T-helper 2 cell treated with Interferon-gamma antibody and Interleukin-4, amounts not matched to agents 100 ng/mL and 5 ng/mL, for 36 hours (primary cell): ENCODE results near the gene PEX10. TPM values are rescaled to one million over a fixed set of nuclear protein-coding genes. Genes with fewer than 3 reads are reported as not detected.

ENCODE experiments used
- intact Hi-C: fragments of 100-400 bp; cut with micrococcal nuclease; formaldehyde crosslinking; loops from one replicate; pipeline ENCODE4 v1.15.1; 2023
- total RNA-seq: library from RNA; stranded (reverse); gene quantifications from 2 replicates; pipeline ENCODE4 v1.2.3, GENCODE V29; 2022

Gene PEX10
- total RNA-seq, 1 donor from 2014 or later: 12.6 TPM

- intact Hi-C loops: no loop called here
Observed at GRCh38 chr1:2405588-2406295, 6.6 kb downstream of the PEX10 start.

- intact Hi-C loops: no loop called here
Observed at GRCh38 chr1:2404890-2405511, 7.4 kb downstream of the PEX10 start.

GRCh38 chr1:2404142-2404889, 8.0 kb downstream of the PEX10 start:
- intact Hi-C loops: no loop called here

GRCh38 chr1:2403273-2403672, 9.1 kb downstream of the PEX10 start:
- intact Hi-C loops: no loop called here

- intact Hi-C loops: no loop called here
Observed at GRCh38 chr1:2402420-2402819, 9.9 kb downstream of the PEX10 start.

- intact Hi-C loops: no loop called here
Observed at GRCh38 chr1:2400950-2401649, 11.3 kb downstream of the PEX10 start.

- intact Hi-C loops: no loop called here
Observed at GRCh38 chr1:2400576-2400909, 11.8 kb downstream of the PEX10 start.

GRCh38 chr1:2399890-2400575, 12.3 kb downstream of the PEX10 start:
- intact Hi-C loops: no loop called here

GRCh38 chr1:2398871-2399270, 13.5 kb downstream of the PEX10 start:
- intact Hi-C loops: no loop called here

- intact Hi-C loops: no loop called here
Observed at GRCh38 chr1:2397007-2397679, 15.2 kb downstream of the PEX10 start.

GRCh38 chr1:2396476-2396875, 15.9 kb downstream of the PEX10 start:
- intact Hi-C loops: no loop called here

- intact Hi-C loops: no loop called here
Observed at GRCh38 chr1:2396059-2396458, 16.3 kb downstream of the PEX10 start.

GRCh38 chr1:2395245-2395644, 17.1 kb downstream of the PEX10 start:
- intact Hi-C loops: no loop called here

GRCh38 chr1:2394761-2395160, 17.6 kb downstream of the PEX10 start:
- intact Hi-C loops: loop anchor here (5.0 kb wide), 1 partner anchor 92 kb away; no protein-coding TSS in a partner anchor

- intact Hi-C loops: loop anchor here (5.0 kb wide), 1 partner anchor 92 kb away; no protein-coding TSS in a partner anchor
Observed at GRCh38 chr1:2394220-2394619, 18.1 kb downstream of the PEX10 start.

GRCh38 chr1:2393471-2393877, 18.9 kb downstream of the PEX10 start:
- intact Hi-C loops: loop anchor here (5.0 kb wide), 1 partner anchor 91 kb away; no protein-coding TSS in a partner anchor

GRCh38 chr1:2392686-2393085, 19.7 kb downstream of the PEX10 start:
- intact Hi-C loops: loop anchor here (5.0 kb wide), 1 partner anchor 90 kb away; no protein-coding TSS in a partner anchor

GRCh38 chr1:2391931-2392509, 20.3 kb downstream of the PEX10 start:
- intact Hi-C loops: loop anchor here (1.0 to 5.0 kb wide), 5 partner anchors 20 to 194 kb away; partner anchors contain the start of genes PANK4, PEX10 and PRXL2B

GRCh38 chr1:2391041-2391930, 21.1 kb downstream of the PEX10 start, which contains the start of the genes MORN1 and RER1:
TSS of gene MORN1 (minus strand) at chr1:2391554. CDS start at chr1:2391533, 21 bp downstream.
TSS of gene RER1 (plus strand) at chr1:2391841. CDS start at chr1:2395791, 3,950 bp downstream.
- intact Hi-C loops: loop anchor here (1.0 to 5.0 kb wide), 5 partner anchors 21 to 195 kb away; partner anchors contain the start of genes PANK4, PEX10 and PRXL2B
